AG08395 (cell line): ENCODE measurements around the gene EHMT2.
"Not testable (repeated sequence)": the region's sequence is repeated elsewhere in the genome, so short reads cannot be mapped to it uniquely, and the experiment has no call there.

ENCODE experiments used
- DNase-seq: peaks from one replicate; pipeline ENCODE4 v3.0.0; 2012; ENCODE audit warnings: mixed read lengths, low spot score

The EHMT2 gene

GRCh38 chr6:31869343-31869742 is 28.2 kb downstream of the EHMT2 start:
- no peak for DNase-seq

GRCh38 chr6:31868658-31868971 is 28.9 kb downstream of the EHMT2 start:
- DNase-seq, result not testable (repeated sequence)

- no peak for DNase-seq
Observed at GRCh38 chr6:31865205-31866118, 32.0 kb downstream of the EHMT2 start.

GRCh38 chr6:31864818-31865204 is 32.7 kb downstream of the EHMT2 start:
- DNase-seq, result no peak

GRCh38 chr6:31864123-31864562 is 33.4 kb downstream of the EHMT2 start:
- not testable (repeated sequence) for DNase-seq

- DNase-seq, result peak; percentile 100
Observed at GRCh38 chr6:31862344-31863235, 34.9 kb downstream of the EHMT2 start, which contains the start of gene NEU1. Gene NEU1 (minus strand): TSS chr6:31862821. CDS start chr6:31862776, 45 bp downstream.

- no peak for DNase-seq
Observed at GRCh38 chr6:31861919-31862343, 35.6 kb downstream of the EHMT2 start.

GRCh38 chr6:31861150-31861549 is 36.3 kb downstream of the EHMT2 start:
- DNase-seq, result no peak

GRCh38 chr6:31860349-31860748 is 37.1 kb downstream of the EHMT2 start:
- no peak for DNase-seq

GRCh38 chr6:31859923-31860322 is 37.6 kb downstream of the EHMT2 start:
- DNase-seq, result no peak

GRCh38 chr6:31858707-31859106 is 38.8 kb downstream of the EHMT2 start:
- DNase-seq, result no peak

- DNase-seq, result not testable (repeated sequence)
Observed at GRCh38 chr6:31857774-31858173, 39.7 kb downstream of the EHMT2 start.

GRCh38 chr6:31851980-31852718 is 45.3 kb downstream of the EHMT2 start:
- DNase-seq, result not testable (repeated sequence)

GRCh38 chr6:31851485-31851832 is 46.0 kb downstream of the EHMT2 start:
- DNase-seq, result no peak

GRCh38 chr6:31850765-31851484 is 46.6 kb downstream of the EHMT2 start:
- no peak for DNase-seq

- no peak for DNase-seq
Observed at GRCh38 chr6:31847276-31847978, 50.1 kb downstream of the EHMT2 start.

- no peak for DNase-seq
Observed at GRCh38 chr6:31844507-31844906, 53.0 kb downstream of the EHMT2 start.

- no peak for DNase-seq
Observed at GRCh38 chr6:31842053-31842452, 55.4 kb downstream of the EHMT2 start.

GRCh38 chr6:31839779-31840126 is 57.7 kb downstream of the EHMT2 start:
- DNase-seq, result not testable (repeated sequence)

GRCh38 chr6:31838968-31839367 is 58.5 kb downstream of the EHMT2 start:
- no peak for DNase-seq

GRCh38 chr6:31838114-31838553 is 59.4 kb downstream of the EHMT2 start:
- DNase-seq, result not testable (repeated sequence)
